ENCODE results near the gene DOK4.
A peak's percentile ranks its signal among the peaks of the same experiment; 100 is the strongest.
"Not testable (repeated sequence)": the region's sequence is repeated elsewhere in the genome, so short reads cannot be mapped to it uniquely, and the experiment has no call there.

Gene DOK4

DNA sequence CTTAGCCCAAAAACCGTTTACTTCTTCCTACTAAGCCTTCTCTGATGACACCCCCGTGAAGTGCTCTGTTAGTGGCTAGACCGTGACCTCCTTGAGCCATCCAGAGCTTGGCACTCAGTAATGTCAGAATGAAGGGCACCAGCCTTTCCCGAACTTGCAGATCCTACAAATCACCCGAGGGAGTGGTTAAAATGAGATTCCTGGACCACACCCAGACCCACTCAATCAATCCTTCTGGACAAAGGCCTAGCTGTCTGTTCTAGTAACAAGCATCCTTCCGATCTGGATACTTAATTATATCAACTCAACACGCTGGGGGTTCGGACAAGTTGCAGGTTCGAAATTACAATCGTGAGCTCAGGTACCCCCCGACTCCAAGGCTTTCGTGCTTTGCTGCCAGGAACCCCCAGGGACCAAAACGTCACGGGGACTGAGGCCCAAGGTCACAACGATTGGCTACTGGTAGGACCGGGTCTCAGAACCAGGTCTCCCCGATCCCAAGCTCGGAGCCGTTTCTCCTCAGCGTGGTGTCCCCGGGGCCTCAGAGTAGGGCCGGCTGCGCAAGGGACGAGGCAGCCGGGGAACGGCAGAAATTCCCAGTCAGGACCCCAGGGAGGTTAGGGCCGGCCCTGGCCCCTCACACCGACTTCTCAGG, 39.6 kb downstream of the DOK4 start:
- peak; percentile 77 for DNase-seq (ENCODE audit: low spot score)

DNA sequence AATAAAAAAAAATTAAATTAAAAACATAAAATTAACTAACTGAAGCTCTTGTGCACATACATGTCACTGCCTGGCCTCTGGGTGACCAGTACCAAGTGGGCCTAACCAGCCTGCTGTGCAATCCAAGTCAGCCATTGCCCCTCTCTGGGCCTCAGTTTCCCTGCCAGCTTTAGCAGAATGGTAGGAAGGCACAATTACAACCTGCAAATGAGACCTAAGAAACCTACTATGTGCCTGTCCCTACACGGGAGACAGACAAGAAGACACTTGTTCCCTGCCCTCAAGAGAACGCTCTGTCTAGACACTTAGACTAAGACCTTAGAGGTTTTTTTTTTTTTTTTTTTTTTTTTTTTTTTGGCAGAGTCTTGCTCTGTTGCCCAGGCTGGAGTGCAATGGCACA, 40.8 kb downstream of the DOK4 start:
- DNase-seq (ENCODE audit: low spot score): no peak

DNA sequence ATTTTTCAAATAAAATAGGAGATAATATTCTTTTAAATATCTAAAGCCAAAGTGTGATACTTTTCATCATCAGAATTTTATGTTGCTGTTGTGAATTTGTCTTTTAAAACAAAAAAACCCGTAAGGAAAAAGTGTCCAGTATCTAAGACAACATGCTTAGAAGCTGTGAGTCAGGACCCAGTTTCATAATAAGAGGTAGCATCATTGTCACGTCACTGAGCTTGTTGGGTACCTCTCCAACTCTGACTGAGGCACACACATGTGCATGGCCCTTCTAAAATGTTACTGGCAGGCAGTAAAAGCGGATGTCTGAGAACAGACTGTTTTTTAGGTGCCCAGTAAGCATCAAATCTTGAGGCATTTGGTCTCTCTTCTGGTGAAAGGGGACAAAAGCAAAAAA, 41.6 kb downstream of the DOK4 start:
- DNase-seq (ENCODE audit: low spot score): no peak

DNA sequence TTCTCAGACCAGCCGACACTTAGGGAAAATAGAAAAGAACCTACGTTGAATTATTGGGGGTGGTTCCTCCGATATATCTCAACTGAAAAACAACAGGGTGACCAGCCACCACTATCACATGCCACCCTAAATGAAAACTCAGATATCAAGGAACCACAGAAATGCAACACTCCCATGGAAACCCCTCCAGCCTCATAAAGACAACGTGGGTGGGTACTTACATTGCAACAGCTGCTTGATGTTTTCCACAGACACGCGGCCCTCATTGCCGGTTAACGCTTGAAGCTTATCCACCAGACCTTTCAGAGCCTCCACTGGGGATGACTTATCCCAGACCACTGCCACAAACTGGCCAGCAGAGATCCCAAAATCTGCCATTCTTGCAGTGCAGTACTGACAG, 45.7 kb downstream of the DOK4 start:
- not testable (repeated sequence) for DNase-seq (ENCODE audit: low spot score)

DNA sequence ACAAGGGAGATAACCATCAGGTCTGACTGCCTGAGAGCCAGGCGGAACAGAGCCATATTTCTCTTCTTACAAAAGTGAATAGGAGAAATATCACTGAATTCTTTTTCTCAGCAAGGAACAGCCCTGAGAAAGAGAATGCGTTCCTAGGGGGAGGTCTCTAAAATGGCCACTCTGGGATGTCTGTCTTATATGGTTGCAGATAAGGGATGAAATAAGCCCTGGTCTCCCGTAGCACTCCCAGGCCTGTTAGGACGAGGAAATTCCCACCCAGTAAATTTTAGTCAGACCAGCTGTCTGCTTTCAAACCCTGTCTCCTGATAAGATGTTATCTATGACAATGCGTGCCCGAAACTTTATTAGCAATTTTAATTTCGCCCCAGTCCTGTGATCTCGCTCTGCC, 46.3 kb downstream of the DOK4 start:
- DNase-seq (ENCODE audit: low spot score): not testable (repeated sequence)

DNA sequence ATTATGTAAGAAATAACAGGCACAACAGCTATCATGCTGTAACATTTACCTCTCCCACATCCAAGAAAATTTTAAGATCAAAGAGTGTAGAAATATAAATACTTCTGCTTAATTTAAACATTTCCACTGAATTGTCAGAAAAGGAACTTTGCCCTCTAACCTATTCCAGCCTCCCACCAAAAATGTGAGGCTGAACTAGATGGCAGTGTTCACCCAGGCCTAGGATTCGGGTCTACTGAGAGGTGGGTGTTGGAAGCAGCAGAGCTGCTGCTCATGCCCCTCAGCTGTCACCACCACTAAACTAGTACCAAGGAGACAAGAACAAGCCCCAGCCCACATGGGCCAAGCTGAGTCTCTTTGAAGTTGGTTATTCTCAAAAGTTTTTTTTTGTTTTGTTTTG, 50.5 kb downstream of the DOK4 start:
- DNase-seq (ENCODE audit: low spot score): no peak

DNA sequence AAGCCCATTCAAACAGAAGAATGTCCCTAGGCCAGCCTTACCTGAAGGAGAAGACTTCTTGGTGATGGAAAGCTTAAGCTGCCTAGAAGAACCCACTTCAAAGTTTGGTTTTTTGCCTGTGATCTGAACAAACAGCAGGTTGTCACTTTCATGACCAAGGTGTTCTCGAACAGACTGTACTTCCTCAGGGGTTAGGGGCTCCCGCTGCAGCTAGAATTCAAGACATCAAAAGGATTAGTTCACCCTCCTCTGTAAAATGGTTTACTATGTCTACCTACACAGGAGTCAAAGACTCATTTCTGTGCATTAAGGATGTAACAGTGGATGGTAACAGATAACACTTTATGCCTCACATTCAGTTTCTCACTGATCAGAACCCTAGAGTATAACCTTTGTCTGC, 52.3 kb downstream of the DOK4 start:
- DNase-seq (ENCODE audit: low spot score): no peak

DNA sequence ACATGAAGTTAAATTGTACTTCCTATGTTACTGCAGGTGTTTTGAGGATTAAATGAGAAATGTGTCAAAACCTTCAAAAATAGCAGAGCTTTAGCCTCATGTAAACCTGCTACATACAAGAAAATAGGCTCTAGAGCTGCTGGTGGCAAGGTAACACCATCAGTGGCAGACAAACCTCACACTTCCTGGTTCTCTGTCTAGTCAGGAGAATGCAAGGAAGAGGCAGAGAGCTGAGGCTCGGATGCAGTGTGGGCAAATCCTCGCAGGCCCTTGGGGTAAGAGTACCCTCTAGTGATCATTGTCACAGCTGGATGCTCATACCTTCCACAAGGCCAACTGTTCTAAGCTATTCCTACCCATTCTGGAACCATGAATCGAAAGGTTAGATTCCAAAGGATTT, 53.3 kb downstream of the DOK4 start:
- DNase-seq (ENCODE audit: low spot score): no peak

DNA sequence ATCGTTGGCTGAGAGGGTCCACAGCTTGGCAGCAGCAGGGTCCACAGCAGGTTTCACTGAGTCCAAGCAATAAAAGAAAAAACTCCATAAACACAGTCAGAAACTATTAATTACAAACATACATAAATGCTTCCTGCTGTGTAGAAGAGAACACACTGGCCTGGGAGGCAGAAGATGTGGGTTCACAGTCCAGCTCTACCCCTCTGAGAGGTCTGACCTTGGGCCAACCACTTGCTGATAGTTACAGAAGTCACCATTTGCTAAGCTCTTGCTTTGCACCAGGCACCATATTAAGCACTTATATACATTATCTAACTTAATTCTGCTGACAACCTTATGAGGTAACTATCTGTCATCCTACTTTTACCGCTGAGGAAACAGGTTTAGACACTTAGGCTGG, 53.8 kb downstream of the DOK4 start:
- DNase-seq (ENCODE audit: low spot score): no peak

DNA sequence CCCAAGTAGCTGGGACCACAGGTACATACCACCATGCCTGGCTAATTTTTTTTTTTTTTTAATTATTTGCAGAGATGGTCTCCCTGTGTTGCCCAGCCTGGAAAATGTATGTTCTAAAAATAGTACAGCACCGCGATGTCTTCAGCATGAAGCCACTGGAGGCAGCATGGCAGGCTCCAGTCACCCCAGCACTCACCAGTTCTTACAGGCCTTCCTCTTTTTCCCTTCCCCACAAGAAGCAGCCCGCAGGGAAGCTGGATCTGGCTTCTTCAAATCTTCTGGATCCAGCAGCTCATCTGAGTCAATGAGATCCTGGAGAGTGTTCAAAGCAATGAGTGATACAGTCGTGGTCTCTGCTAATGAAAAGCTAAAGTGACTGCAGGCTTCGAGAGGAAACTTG, 55.3 kb downstream of the DOK4 start:
- no peak for DNase-seq (ENCODE audit: low spot score)

DNA sequence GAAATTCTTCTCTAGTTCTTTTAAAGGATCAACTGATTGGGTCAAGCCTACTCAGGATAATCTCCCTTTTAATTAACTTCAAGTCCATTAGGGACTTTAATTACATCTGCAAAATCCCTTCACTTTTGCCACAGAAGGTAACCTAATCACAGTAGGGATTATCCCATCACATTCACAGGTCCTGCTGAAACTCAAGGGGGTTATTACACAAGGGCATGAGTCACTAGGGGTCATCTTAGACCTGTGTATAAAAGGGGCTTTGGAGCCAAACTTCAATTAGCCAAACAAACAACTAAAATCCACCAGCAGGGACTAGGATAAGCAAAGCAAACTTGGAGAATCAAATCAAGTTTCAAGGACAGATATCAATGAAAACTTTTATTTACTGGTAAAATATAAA, 58.5 kb downstream of the DOK4 start:
- no peak for DNase-seq (ENCODE audit: low spot score)

DNA sequence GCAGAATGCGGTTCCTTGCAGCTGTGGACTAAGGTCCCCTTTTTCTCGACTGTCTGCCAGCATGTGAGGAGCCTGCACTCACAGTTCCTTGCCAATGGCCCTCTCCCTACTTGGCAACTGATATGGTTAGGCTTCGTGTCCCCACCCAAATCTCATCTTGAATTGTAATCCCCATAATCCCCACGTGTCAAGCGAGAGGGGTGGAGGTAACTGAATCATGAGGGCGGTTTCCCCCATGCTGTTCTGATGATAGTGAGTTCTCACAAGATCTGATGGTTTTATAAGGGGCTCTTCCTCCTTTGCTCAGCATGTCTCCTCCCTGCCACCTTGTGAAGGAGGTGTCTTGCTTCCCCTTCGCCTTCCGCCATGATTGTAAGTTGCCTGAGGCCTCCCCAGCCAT, 59.0 kb downstream of the DOK4 start:
- DNase-seq (ENCODE audit: low spot score): no peak

DNA sequence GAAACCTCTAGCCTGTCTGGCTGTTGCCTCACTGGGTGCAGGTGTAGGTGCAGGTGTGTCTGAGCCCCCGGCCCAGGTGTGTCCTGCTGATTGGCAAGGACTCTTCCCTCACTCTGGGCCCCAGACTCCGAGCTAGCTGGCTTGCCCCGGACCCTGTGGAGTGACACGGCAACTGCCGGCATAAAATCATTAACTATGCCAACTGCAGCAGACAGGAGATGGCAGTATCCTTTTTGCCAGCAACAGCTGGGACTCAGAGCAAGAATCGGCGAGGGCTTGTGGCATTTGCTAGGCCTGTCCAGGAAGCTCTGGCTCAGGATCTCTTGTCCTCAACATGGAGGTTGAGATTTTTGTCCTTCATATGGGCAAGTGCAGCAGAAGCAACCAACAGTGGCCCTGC, 59.9 kb downstream of the DOK4 start:
- DNase-seq (ENCODE audit: low spot score): no peak

DNA sequence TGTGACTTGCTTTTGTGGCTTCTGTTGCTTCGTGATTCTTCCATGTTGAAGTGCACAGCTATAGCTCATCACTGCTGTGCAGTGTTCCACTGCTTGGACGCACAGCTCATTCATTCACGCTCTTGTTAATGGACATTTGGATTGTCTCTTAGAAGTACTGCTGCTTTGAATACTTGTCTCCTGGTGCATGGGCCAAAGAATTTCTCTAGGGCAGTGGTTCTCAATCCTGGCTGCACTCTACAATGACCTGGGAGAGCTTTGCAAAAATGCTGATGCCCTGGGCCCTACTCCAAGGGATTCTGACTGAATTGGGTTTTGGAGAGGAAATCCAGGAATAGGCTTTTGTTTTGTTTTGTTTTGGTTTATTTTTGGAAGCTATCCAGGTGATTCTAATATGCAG, 61.7 kb downstream of the DOK4 start:
- DNase-seq (ENCODE audit: low spot score): no peak

DNA sequence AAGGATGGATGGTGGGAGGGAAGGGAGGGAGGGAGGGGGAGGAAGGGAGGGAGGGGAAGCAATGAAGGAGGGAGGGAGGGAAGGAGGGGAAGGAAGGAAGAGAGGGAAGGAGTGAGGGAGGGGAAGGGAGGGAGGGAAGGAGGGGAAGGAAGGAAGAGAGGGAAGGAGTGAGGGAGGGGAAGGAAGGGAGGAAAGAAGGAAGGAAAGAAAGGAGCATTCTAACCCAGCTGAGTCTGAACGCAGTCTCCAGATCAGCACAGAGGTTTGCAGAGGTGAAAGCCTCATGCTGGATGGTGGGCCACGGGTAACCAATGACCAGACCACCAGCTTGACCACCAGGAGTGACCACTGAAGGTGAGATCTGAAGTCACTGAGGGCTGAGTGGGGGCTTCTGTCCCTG, 63.1 kb downstream of the DOK4 start:
- no peak for DNase-seq (ENCODE audit: low spot score)

DNA sequence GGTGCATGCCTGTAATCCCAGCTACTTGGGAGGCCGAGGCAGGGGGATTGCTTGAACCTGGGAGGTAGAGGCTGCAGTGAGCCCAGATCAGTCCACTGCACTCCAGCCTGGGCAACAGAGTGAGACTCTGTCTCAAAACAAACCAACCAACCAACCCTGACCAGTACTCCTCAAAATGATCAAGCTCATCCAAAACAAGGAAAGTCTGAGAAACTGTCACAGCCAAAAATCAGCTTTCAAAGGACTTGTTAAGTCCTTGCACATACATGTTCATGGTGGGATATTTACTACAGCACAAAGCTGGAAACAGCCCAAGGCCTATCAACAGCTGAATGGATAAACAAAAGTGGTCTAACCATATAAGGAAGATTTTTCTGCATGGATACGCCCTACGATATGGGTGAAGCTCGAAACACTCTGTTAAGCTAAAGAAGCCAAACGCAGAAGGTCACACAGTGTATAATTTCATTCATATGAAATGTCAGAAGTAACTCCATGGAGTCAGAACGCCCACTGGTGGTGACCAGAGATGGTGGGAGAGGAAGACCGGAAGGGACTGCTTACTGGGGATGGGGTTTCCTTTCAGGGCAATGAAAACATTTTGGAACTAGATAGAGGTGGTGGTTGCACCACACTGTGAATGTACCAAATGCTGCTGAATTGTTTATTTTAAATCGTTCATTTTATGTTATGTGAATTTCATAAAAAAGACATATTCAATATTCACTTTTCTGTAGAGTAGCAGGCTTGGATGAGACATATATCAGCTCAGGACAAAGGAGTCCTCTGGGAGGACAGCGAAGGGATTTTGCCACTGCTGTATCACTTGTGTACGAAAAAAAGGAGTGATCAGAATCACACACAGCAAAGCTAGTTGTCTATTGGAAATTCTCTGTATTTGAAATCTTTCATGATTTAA, 64.0 kb downstream of the DOK4 start:
- DNase-seq (ENCODE audit: low spot score): no peak

Measured in left forelimb (tissue), 1 donor.